Keratinocyte (primary cell): ENCODE data around the gene DSCAM. TPM values are rescaled to one million over a fixed set of nuclear protein-coding genes. Genes with fewer than 3 reads are reported as not detected.

Source experiments
- DNase-seq: peaks from one replicate; pipeline ENCODE4 v3.0.0-alpha.2; 2011; ENCODE audit warnings: low read depth, missing footprints, low spot score
- FAIRE-seq: peaks from 2 replicates; lab custom pipeline; 2011; peaks lifted over from hg19 to GRCh38; lab: Jason Lieb, UNC
- H2AFZ ChIP-seq: 2 replicates; pipeline ENCODE4 v1.6.0; 2012; ENCODE audit warnings: low read length, control low read depth, inconsistent platforms; ENCODE audit not compliant: control insufficient read depth
- H3K27ac ChIP-seq: 2 replicates; pipeline ENCODE4 v1.5.1; 2011; ENCODE audit warnings: low read length; ENCODE audit not compliant: control insufficient read depth, insufficient read depth
- H3K27me3 ChIP-seq: 3 replicates; pipeline ENCODE4 v1.6.0; 2011; ENCODE audit warnings: low read length; ENCODE audit not compliant: control insufficient read depth, insufficient read depth; ENCODE audit errors: extremely low read depth
- H3K36me3 ChIP-seq, 2 experiments: 2 replicates in 1 of 2; 3 replicates in 1 of 2; pipeline ENCODE4 v1.5.1; 2011; ENCODE audit warnings: low read length in 2 of 2, mild to moderate bottlenecking in 1 of 2; ENCODE audit not compliant: control insufficient read depth in 2 of 2, insufficient read depth in 2 of 2; ENCODE audit errors: extremely low read depth in 1 of 2
- H3K4me1 ChIP-seq: 3 replicates; pipeline ENCODE4 v1.5.1; 2011; ENCODE audit warnings: low read length; ENCODE audit not compliant: control insufficient read depth, insufficient read depth; ENCODE audit errors: extremely low read depth
- H3K4me2 ChIP-seq: 3 replicates; pipeline ENCODE4 v1.6.0; 2011; ENCODE audit warnings: low read depth, low read length; ENCODE audit not compliant: control insufficient read depth, insufficient read depth; ENCODE audit errors: extremely low read depth
- H3K4me3 ChIP-seq, 3 experiments: fragments of 200-600 bp in 1 of 3; sonication (generic) in 1 of 3; 2 replicates in 2 of 3; 3 replicates in 1 of 3; pipeline ENCODE4 v1.5.1; 2011 to 2016; ENCODE audit warnings: low read length in 3 of 3, mild to moderate bottlenecking in 3 of 3, control low read depth in 2 of 3, inconsistent platforms in 1 of 3, low read depth in 1 of 3, mixed read lengths in 1 of 3, mixed run types in 1 of 3, moderate library complexity in 1 of 3; ENCODE audit not compliant: control insufficient read depth in 2 of 3, insufficient read depth in 2 of 3; ENCODE audit errors: extremely low read depth in 1 of 3
- H3K79me2 ChIP-seq: 2 replicates; pipeline ENCODE4 v1.6.0; 2012; ENCODE audit warnings: low read length; ENCODE audit not compliant: control insufficient read depth, insufficient read depth
- H3K9ac ChIP-seq: 3 replicates; pipeline ENCODE4 v1.6.0; 2011; ENCODE audit warnings: low read length; ENCODE audit not compliant: control insufficient read depth, insufficient read depth; ENCODE audit errors: extremely low read depth
- H3K9me1 ChIP-seq: 3 replicates; pipeline ENCODE4 v1.6.0; 2011; ENCODE audit warnings: low read length; ENCODE audit not compliant: control insufficient read depth, insufficient read depth; ENCODE audit errors: extremely low read depth
- H3K9me3 ChIP-seq: 2 replicates; pipeline ENCODE4 v1.5.1; 2012; ENCODE audit warnings: low read depth, low read length; ENCODE audit not compliant: control insufficient read depth
- H4K20me1 ChIP-seq: 3 replicates; pipeline ENCODE4 v1.6.0; 2011; ENCODE audit warnings: low read length; ENCODE audit not compliant: control insufficient read depth, insufficient read depth; ENCODE audit errors: extremely low read depth
- CTCF ChIP-seq, 3 experiments: IDR thresholded peaks in 1 of 3; conservative IDR thresholded peaks in 1 of 3; optimal IDR thresholded peaks in 1 of 3; 2 replicates in 2 of 3; 3 replicates in 1 of 3; pipeline versions ENCODE3 to v1.5.1; 2011; ENCODE audit warnings: low read length in 3 of 3, mild to moderate bottlenecking in 3 of 3, moderate library complexity in 2 of 3, control low read depth in 1 of 3, inconsistent platforms in 1 of 3; ENCODE audit not compliant: insufficient read depth in 2 of 3; ENCODE audit errors: extremely low read depth in 1 of 3
- EZH2 ChIP-seq: IDR thresholded peaks from one replicate; pipeline ENCODE4 v1.6.1; 2012; ENCODE audit warnings: inconsistent platforms, mild to moderate bottlenecking, low read length, moderate library complexity
- dilution Hi-C: fragments of 300-500 bp; cut with MboI; formaldehyde crosslinking; loops from one replicate; pipeline ENCODE4 v1.7.0; 2020; ENCODE audit warnings: low sequenced_read_pairs; ENCODE audit not compliant: extremely low pct_ligation_motif_present
- polyA plus RNA-seq, 5 experiments: library from polyadenylated mRNA; depleted of rRNA in 3 of 5; stranded (reverse) in 3 of 5; stranded (forward) in 1 of 5; unstranded in 1 of 5; fragments of >200 nt; gene quantifications; 1 replicate in 1 of 5; 2 replicates in 3 of 5; 3 replicates in 1 of 5; pipeline versions ENCODE4 v1.2.1 to v1.2.3, GENCODE V29; 2011 to 2012; ENCODE audit warnings: missing spikeins in 2 of 5, low read depth in 1 of 5, low replicate concordance in 1 of 5

DSCAM gene
- polyA plus RNA-seq, 1 donor (not counting 4 experiments of a cell fraction or from before 2014, with no cell fraction given), result 2.1 TPM

GRCh38 chr21:40770435-40771055 is 76.4 kb downstream of the DSCAM start:
- no peak for FAIRE-seq
- Histone ChIP-seq H3K4me3 (no peak overlapping the region), H3K4me2 (no peak overlapping the region), H3K27me3 (no peaks in the 10 kb centered on the region), H3K27ac (no peak overlapping the region), H3K4me1 (no peaks in the 10 kb centered on the region), H3K9me1 (no peaks in the 10 kb centered on the region), H3K79me2 (no peaks in the 10 kb centered on the region), H4K20me1 (no peaks in the 10 kb centered on the region), H3K36me3 (no peaks in the 10 kb centered on the region), H2AFZ (no peak overlapping the region), H3K9me3 (no peaks in the 10 kb centered on the region), H3K9ac (no peak overlapping the region)
- DNase-seq, result no peak
- dilution Hi-C loops, result no loop called here
- no peak for TF ChIP-seq CTCF (optimal IDR thresholded peaks at IDR 0.05 in 1 of 3, IDR thresholded peaks at IDR 0.05 in 1 of 3, conservative IDR thresholded peaks at IDR 0.05 in 1 of 3; ENCODE audit: extremely low read depth in 1 of 3, insufficient read depth in 2 of 3, low read length in 3 of 3)
- no peak for TF ChIP-seq EZH2

GRCh38 chr21:40769231-40769630 is 77.7 kb downstream of the DSCAM start:
- H3K9me3 ChIP-seq, result no peaks in the 10 kb centered on the region
- peaks cover 0 to 1% of the 10 kb centered on the region in 2 experiments for H3K36me3 ChIP-seq
- no peaks in the 10 kb centered on the region for H3K79me2 ChIP-seq
- no peaks in the 10 kb centered on the region for H3K27me3 ChIP-seq
- H3K4me3 ChIP-seq, result no peak overlapping the region
- H3K9me1 ChIP-seq, result no peaks in the 10 kb centered on the region
- dilution Hi-C loops, result no loop called here
- H3K9ac ChIP-seq, result no peak overlapping the region
- no peaks in the 10 kb centered on the region for H3K4me1 ChIP-seq
- no peak overlapping the region for H2AFZ ChIP-seq
- TF ChIP-seq EZH2 (no peak), CTCF (optimal IDR thresholded peaks at IDR 0.05 in 1 of 3, IDR thresholded peaks at IDR 0.05 in 1 of 3, conservative IDR thresholded peaks at IDR 0.05 in 1 of 3; ENCODE audit: extremely low read depth in 1 of 3, insufficient read depth in 2 of 3, low read length in 3 of 3) (no peak)
- DNase-seq, result no peak
- no peak for FAIRE-seq
- no peak overlapping the region for H3K27ac ChIP-seq
- H3K4me2 ChIP-seq, result no peak overlapping the region
- H4K20me1 ChIP-seq, result no peaks in the 10 kb centered on the region
